A673 (cell line): ENCODE data around the gene ABHD4.

ENCODE experiments used
- CTCF ChIP-seq: fragments of 300-800, 200-600 bp; sonication (generic); conservative IDR thresholded peaks from 2 replicates; pipeline ENCODE4 v1.5.1; 2017; ENCODE audit warnings: low read depth, mild to moderate bottlenecking, antibody characterized with exemption, low read length, moderate library complexity, mixed read lengths
- EZH2 ChIP-seq: fragments of 200-600 bp; sonication (generic); IDR thresholded peaks from 2 replicates; pipeline ENCODE4 v1.6.1; 2017; ENCODE audit warnings: borderline replicate concordance, low read depth, mild to moderate bottlenecking, mixed read lengths, antibody characterized with exemption, low read length; ENCODE audit not compliant: poor library complexity, severe bottlenecking

DNA sequence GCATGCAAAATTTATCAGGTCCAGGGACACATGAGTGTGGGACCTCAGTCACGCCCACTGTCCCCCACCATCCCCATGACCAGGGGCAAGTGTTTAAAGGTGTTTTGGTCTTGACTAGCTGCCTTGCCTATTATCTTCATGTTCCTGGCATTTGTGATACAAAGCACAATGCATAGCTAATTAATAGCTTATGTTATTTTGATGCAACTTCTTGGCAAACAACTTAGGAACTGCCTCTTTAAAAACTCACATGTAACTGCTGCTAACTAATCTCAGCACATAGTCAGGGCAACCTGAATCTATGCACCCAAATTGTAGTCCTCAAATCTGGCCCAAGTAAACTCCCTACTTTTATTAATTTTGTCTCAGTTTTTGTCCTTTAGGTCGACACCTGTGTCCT, 53.5 kb downstream of the ABHD4 start:
- TF ChIP-seq CTCF (no peak), EZH2 (no peak)
